WTC11 (cell line): ENCODE results near the gene CD247. TPM values are rescaled to one million over a fixed set of nuclear protein-coding genes. Genes with fewer than 3 reads are reported as not detected.
A peak's percentile ranks its signal among the peaks of the same experiment; 100 is the strongest.

ENCODE experiments used
- ATAC-seq: fragments of 200-7000 bp; cut with Tn5 transposase; 2 replicates; pipeline ENCODE4 v1.10.0; 2021; ENCODE audit warnings: mild to moderate bottlenecking, moderate library complexity
- CTCF ChIA-PET: fragments of 300-600 bp; sonication (Branson Sonifier 250); formaldehyde crosslinking; loops from one replicate; lab custom pipeline; 2021; ENCODE audit warnings: antibody characterized with exemption; lab: Charles Lee
- POLR2A ChIA-PET: fragments of 350-600 bp; sonication (Branson Sonifier 250); formaldehyde crosslinking; loops from one replicate; lab custom pipeline; 2021; ENCODE audit warnings: antibody characterized with exemption; lab: Charles Lee
- DNase-seq: peaks from one replicate; pipeline ENCODE4 v3.0.0; 2021; ENCODE audit warnings: low spot score
- H3K27ac Mint-ChIP-seq: 2 replicates; pipeline ENCODE4 v1.8.0; 2021; ENCODE audit warnings: mixed read lengths
- H3K27me3 Mint-ChIP-seq: 2 replicates; pipeline ENCODE4 v1.8.0; 2021; ENCODE audit warnings: low read depth, mild to moderate bottlenecking, moderate library complexity, mixed read lengths
- H3K36me3 Mint-ChIP-seq: 2 replicates; pipeline ENCODE4 v1.8.0; 2021; ENCODE audit warnings: mixed read lengths
- H3K4me1 Mint-ChIP-seq: 2 replicates; pipeline ENCODE4 v1.8.0; 2022; ENCODE audit warnings: mixed read lengths
- H3K4me3 Mint-ChIP-seq: 2 replicates; pipeline ENCODE4 v1.8.0; 2021; ENCODE audit warnings: mild to moderate bottlenecking, moderate library complexity, mixed read lengths
- H3K9me3 Mint-ChIP-seq: 2 replicates; pipeline ENCODE4 v1.8.0; 2021; ENCODE audit warnings: mixed read lengths
- CREM ChIP-seq: sonication (generic); formaldehyde crosslinking; IDR thresholded peaks from 2 replicates; pipeline ENCODE4 v1.8.1; 2022; ENCODE audit warnings: mild to moderate bottlenecking, missing genetic modification reagents, moderate library complexity
- ELF4 ChIP-seq: sonication (generic); formaldehyde crosslinking; IDR thresholded peaks from 2 replicates; pipeline ENCODE4 v1.8.1; 2022; ENCODE audit warnings: low read depth, mild to moderate bottlenecking, moderate library complexity, missing genetic modification reagents
- ETV6 ChIP-seq: sonication (generic); formaldehyde crosslinking; IDR thresholded peaks from 2 replicates; pipeline ENCODE4 v1.8.1; 2022; ENCODE audit warnings: mild to moderate bottlenecking, missing genetic modification reagents
- FOXJ3 ChIP-seq: sonication (generic); formaldehyde crosslinking; IDR thresholded peaks from 2 replicates; pipeline ENCODE4 v1.9.0; 2021; ENCODE audit warnings: missing genetic modification reagents, mild to moderate bottlenecking, borderline replicate concordance
- FOXK1 ChIP-seq: sonication (generic); formaldehyde crosslinking; IDR thresholded peaks from 2 replicates; pipeline ENCODE4 v1.8.0; 2022; ENCODE audit warnings: mild to moderate bottlenecking, moderate library complexity, missing genetic modification reagents
- GABPB1 ChIP-seq: sonication (generic); formaldehyde crosslinking; IDR thresholded peaks from 2 replicates; pipeline ENCODE4 v1.8.1; 2023; ENCODE audit warnings: mild to moderate bottlenecking, missing genetic modification reagents
- JAZF1 ChIP-seq: fragments of 250-450 bp; sonication (Bioruptor Pico); IDR thresholded peaks from 2 replicates; pipeline ENCODE4 v1.9.0; 2021; ENCODE audit warnings: moderate library complexity, mild to moderate bottlenecking, inconsistent platforms
- JUN ChIP-seq: sonication (generic); formaldehyde crosslinking; IDR thresholded peaks from 2 replicates; pipeline ENCODE4 v1.8.0; 2023; ENCODE audit warnings: mild to moderate bottlenecking, missing genetic modification reagents
- MYBL2 ChIP-seq: sonication (generic); formaldehyde crosslinking; IDR thresholded peaks from 2 replicates; pipeline ENCODE4 v1.8.1; 2023; ENCODE audit warnings: mild to moderate bottlenecking, moderate library complexity, missing genetic modification reagents
- NFATC4 ChIP-seq: fragments of 250-450 bp; sonication (Bioruptor Pico); IDR thresholded peaks from 2 replicates; pipeline ENCODE4 v1.9.0; 2021; ENCODE audit warnings: mild to moderate bottlenecking
- NFE2L1 ChIP-seq: sonication (generic); formaldehyde crosslinking; IDR thresholded peaks from 2 replicates; pipeline ENCODE4 v1.8.1; 2023; ENCODE audit warnings: missing genetic modification reagents
- NFYB ChIP-seq: sonication (generic); formaldehyde crosslinking; conservative IDR thresholded peaks from 2 replicates; pipeline ENCODE4 v1.8.0; 2022; ENCODE audit warnings: low read depth, missing genetic modification reagents
- NR1H2 ChIP-seq: sonication (generic); formaldehyde crosslinking; IDR thresholded peaks from 2 replicates; pipeline ENCODE4 v1.9.0; 2021; ENCODE audit warnings: mild to moderate bottlenecking, moderate library complexity, missing genetic modification reagents
- NR3C1 ChIP-seq: sonication (generic); formaldehyde crosslinking; conservative IDR thresholded peaks from 2 replicates; pipeline ENCODE4 v1.8.1; 2023; ENCODE audit warnings: low read depth, mild to moderate bottlenecking, missing genetic modification reagents
- SP1 ChIP-seq: sonication (generic); formaldehyde crosslinking; conservative IDR thresholded peaks from 2 replicates; pipeline ENCODE4 v1.8.1; 2022; ENCODE audit warnings: missing genetic modification reagents
- TEAD1 ChIP-seq: sonication (generic); formaldehyde crosslinking; IDR thresholded peaks from 2 replicates; pipeline ENCODE4 v1.8.0; 2022; ENCODE audit warnings: mild to moderate bottlenecking, missing genetic modification reagents
- TP53 ChIP-seq: sonication (generic); formaldehyde crosslinking; IDR thresholded peaks from 2 replicates; pipeline ENCODE4 v1.8.1; 2023; ENCODE audit warnings: mild to moderate bottlenecking, missing genetic modification reagents
- ZBTB21 ChIP-seq: sonication (generic); formaldehyde crosslinking; IDR thresholded peaks from 2 replicates; pipeline ENCODE4 v1.8.1; 2023; ENCODE audit warnings: mild to moderate bottlenecking, missing genetic modification reagents, borderline replicate concordance
- ZNF232 ChIP-seq: sonication (generic); formaldehyde crosslinking; IDR thresholded peaks from 2 replicates; pipeline ENCODE4 v1.8.0; 2022; ENCODE audit warnings: mild to moderate bottlenecking, missing genetic modification reagents
- ZNF263 ChIP-seq: sonication (generic); formaldehyde crosslinking; IDR thresholded peaks from 2 replicates; pipeline ENCODE4 v1.8.1; 2022; ENCODE audit warnings: low read depth, mild to moderate bottlenecking, moderate library complexity, missing genetic modification reagents
- ZNF416 ChIP-seq: fragments of 250-450 bp; sonication (Bioruptor Pico); IDR thresholded peaks from 2 replicates; pipeline ENCODE4 v1.9.0; 2021; ENCODE audit warnings: mild to moderate bottlenecking, inconsistent platforms
- total RNA-seq: library from RNA; stranded (reverse); gene quantifications from 3 replicates; pipeline ENCODE4 v1.2.3, GENCODE V29; 2021
- TF ChIP-seq, protein P1 (sequence below): sonication (generic); formaldehyde crosslinking; IDR thresholded peaks from 2 replicates; pipeline ENCODE4 v1.8.1; 2023; ENCODE audit warnings: mild to moderate bottlenecking, missing genetic modification reagents, borderline replicate concordance
- TF ChIP-seq, protein P2 (sequence below): sonication (generic); formaldehyde crosslinking; IDR thresholded peaks from 2 replicates; pipeline ENCODE4 v1.8.1; 2023; ENCODE audit warnings: mild to moderate bottlenecking, missing genetic modification reagents, moderate library complexity
- TF ChIP-seq, protein P3 (sequence below): sonication (generic); formaldehyde crosslinking; IDR thresholded peaks from 2 replicates; pipeline ENCODE4 v1.8.1; 2023; ENCODE audit warnings: mild to moderate bottlenecking, missing genetic modification reagents, moderate library complexity
- TF ChIP-seq, protein P4 (sequence below): sonication (generic); formaldehyde crosslinking; IDR thresholded peaks from 2 replicates; pipeline ENCODE4 v1.8.1; 2023; ENCODE audit warnings: mild to moderate bottlenecking, missing genetic modification reagents
- TF ChIP-seq, protein P5 (sequence below): sonication (generic); formaldehyde crosslinking; IDR thresholded peaks from 2 replicates; pipeline ENCODE4 v1.8.1; 2023; ENCODE audit warnings: mild to moderate bottlenecking, moderate library complexity, missing genetic modification reagents
- TF ChIP-seq, protein P6 (sequence below): fragments of 250-450 bp; sonication (Bioruptor Pico); conservative IDR thresholded peaks from 2 replicates; pipeline ENCODE4 v1.9.0; 2021; ENCODE audit warnings: mild to moderate bottlenecking

Gene CD247
- total RNA-seq, 1 experiment from 2014 or later = 1.8 TPM

DNA sequence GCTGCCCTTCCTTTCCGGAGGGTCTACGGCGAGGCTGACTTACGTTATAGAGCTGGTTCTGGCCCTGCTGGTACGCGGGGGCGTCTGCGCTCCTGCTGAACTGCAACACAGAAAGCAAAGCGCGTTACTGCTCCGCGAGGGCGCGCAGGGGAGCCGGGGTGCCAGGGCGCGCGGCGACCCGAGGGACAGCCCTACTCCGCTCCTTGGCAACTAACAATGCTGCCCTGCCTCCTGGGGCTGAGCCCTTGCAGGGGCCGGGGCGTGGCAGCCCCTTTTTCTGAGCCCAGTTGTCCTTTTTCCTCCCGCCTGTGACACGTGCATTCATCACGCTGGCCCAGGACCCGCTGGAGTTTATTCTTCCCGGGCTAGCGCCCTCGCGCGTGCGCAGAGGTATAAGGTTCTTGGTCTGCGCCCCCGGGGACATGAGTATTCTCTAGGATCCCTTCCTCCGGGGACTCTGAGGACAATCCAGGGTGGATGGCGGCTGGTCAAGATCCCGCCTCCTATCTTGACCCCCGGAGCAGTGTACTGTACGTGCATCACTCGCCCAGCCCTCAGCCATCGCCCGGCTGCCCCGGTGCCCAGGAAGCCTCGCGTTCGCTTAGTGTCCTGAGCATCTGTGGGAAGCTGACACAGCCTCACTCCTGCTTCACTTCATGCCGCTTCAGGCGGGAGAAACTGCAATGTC, 78.9 kb downstream of the CD247 start:
- peaks cover 16% of the 10 kb centered on the region for H3K4me1 Mint-ChIP-seq
- no peak overlapping the region for H3K27ac Mint-ChIP-seq
- POLR2A ChIA-PET = interaction anchor here (1.1 to 1.3 kb wide), 2 partner anchors 48 to 219 kb away, joined by 6 read pairs; no protein-coding TSS in a partner anchor
- H3K27me3 Mint-ChIP-seq = peaks cover 45% of the 10 kb centered on the region
- H3K9me3 Mint-ChIP-seq = peaks cover 3% of the 10 kb centered on the region; the same call in 1 of the 2 replicates
- CTCF ChIA-PET = interaction anchor here (0.6 to 3.7 kb wide), 12 partner anchors 8 to 219 kb away, joined by 3 to 21 read pairs (median 5); partner anchors contain the start of gene POU2F1
- peak overlapping the region; percentile 56 for H3K4me3 Mint-ChIP-seq
- DNase-seq (peak; percentile 70), ATAC-seq (peak; percentile 67)
- H3K36me3 Mint-ChIP-seq = no peaks in the 10 kb centered on the region
- no peak for TF ChIP-seq NR1H2 (CRISPR knock-in tag)
- TF ChIP-seq GABPB1 (CRISPR knock-in tag) = no peak
- peak; percentile 89 for TF ChIP-seq MYBL2 (CRISPR knock-in tag)
- peak; percentile 81; the same call in 1 of the 2 replicates for TF ChIP-seq NFE2L1
- no peak for TF ChIP-seq ZNF263
- TF ChIP-seq, protein P1, sequence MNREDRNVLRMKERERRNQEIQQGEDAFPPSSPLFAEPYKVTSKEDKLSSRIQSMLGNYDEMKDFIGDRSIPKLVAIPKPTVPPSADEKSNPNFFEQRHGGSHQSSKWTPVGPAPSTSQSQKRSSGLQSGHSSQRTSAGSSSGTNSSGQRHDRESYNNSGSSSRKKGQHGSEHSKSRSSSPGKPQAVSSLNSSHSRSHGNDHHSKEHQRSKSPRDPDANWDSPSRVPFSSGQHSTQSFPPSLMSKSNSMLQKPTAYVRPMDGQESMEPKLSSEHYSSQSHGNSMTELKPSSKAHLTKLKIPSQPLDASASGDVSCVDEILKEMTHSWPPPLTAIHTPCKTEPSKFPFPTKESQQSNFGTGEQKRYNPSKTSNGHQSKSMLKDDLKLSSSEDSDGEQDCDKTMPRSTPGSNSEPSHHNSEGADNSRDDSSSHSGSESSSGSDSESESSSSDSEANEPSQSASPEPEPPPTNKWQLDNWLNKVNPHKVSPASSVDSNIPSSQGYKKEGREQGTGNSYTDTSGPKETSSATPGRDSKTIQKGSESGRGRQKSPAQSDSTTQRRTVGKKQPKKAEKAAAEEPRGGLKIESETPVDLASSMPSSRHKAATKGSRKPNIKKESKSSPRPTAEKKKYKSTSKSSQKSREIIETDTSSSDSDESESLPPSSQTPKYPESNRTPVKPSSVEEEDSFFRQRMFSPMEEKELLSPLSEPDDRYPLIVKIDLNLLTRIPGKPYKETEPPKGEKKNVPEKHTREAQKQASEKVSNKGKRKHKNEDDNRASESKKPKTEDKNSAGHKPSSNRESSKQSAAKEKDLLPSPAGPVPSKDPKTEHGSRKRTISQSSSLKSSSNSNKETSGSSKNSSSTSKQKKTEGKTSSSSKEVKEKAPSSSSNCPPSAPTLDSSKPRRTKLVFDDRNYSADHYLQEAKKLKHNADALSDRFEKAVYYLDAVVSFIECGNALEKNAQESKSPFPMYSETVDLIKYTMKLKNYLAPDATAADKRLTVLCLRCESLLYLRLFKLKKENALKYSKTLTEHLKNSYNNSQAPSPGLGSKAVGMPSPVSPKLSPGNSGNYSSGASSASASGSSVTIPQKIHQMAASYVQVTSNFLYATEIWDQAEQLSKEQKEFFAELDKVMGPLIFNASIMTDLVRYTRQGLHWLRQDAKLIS = peak; percentile 87; the same call in 1 of the 2 replicates
- TF ChIP-seq TEAD1 (CRISPR knock-in tag) = peak; percentile 74; the same call in 1 of the 2 replicates
- no peak for TF ChIP-seq TP53 (CRISPR knock-in tag)
- TF ChIP-seq FOXK1 = peak; percentile 63; the same call in 1 of the 2 replicates
- no peak for TF ChIP-seq ZNF416 (CRISPR knock-in tag)
- no peak for TF ChIP-seq NR3C1 (CRISPR knock-in tag)
- no peak; the same call in 1 of the 2 replicates for TF ChIP-seq NFYB (CRISPR knock-in tag)
- 0 out of 2 replicates have a peak, but pooled peaks have one; percentile 23 for TF ChIP-seq SP1 (CRISPR knock-in tag)
- TF ChIP-seq JAZF1 (CRISPR knock-in tag) = no peak
- no peak for TF ChIP-seq ELF4 (CRISPR knock-in tag)
- TF ChIP-seq, protein P2, sequence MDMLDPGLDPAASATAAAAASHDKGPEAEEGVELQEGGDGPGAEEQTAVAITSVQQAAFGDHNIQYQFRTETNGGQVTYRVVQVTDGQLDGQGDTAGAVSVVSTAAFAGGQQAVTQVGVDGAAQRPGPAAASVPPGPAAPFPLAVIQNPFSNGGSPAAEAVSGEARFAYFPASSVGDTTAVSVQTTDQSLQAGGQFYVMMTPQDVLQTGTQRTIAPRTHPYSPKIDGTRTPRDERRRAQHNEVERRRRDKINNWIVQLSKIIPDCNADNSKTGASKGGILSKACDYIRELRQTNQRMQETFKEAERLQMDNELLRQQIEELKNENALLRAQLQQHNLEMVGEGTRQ (CRISPR knock-in tag) = no peak; the same call in 1 of the 2 replicates
- TF ChIP-seq NFATC4 = no peak
- no peak for TF ChIP-seq ZBTB21 (CRISPR knock-in tag)
- TF ChIP-seq, protein P3, sequence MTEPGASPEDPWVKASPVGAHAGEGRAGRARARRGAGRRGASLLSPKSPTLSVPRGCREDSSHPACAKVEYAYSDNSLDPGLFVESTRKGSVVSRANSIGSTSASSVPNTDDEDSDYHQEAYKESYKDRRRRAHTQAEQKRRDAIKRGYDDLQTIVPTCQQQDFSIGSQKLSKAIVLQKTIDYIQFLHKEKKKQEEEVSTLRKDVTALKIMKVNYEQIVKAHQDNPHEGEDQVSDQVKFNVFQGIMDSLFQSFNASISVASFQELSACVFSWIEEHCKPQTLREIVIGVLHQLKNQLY (CRISPR knock-in tag) = no peak
- peak; percentile 83 for TF ChIP-seq ZNF232 (CRISPR knock-in tag)
- no peak for TF ChIP-seq FOXJ3 (CRISPR knock-in tag)
- TF ChIP-seq, protein P4, sequence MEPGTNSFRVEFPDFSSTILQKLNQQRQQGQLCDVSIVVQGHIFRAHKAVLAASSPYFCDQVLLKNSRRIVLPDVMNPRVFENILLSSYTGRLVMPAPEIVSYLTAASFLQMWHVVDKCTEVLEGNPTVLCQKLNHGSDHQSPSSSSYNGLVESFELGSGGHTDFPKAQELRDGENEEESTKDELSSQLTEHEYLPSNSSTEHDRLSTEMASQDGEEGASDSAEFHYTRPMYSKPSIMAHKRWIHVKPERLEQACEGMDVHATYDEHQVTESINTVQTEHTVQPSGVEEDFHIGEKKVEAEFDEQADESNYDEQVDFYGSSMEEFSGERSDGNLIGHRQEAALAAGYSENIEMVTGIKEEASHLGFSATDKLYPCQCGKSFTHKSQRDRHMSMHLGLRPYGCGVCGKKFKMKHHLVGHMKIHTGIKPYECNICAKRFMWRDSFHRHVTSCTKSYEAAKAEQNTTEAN (CRISPR knock-in tag) = peak; percentile 70; the same call in 1 of the 2 replicates
- peak; percentile 48 for TF ChIP-seq ETV6 (CRISPR knock-in tag)
- TF ChIP-seq JUN (CRISPR knock-in tag) = peak; percentile 69; the same call in 1 of the 2 replicates
- TF ChIP-seq, protein P5, sequence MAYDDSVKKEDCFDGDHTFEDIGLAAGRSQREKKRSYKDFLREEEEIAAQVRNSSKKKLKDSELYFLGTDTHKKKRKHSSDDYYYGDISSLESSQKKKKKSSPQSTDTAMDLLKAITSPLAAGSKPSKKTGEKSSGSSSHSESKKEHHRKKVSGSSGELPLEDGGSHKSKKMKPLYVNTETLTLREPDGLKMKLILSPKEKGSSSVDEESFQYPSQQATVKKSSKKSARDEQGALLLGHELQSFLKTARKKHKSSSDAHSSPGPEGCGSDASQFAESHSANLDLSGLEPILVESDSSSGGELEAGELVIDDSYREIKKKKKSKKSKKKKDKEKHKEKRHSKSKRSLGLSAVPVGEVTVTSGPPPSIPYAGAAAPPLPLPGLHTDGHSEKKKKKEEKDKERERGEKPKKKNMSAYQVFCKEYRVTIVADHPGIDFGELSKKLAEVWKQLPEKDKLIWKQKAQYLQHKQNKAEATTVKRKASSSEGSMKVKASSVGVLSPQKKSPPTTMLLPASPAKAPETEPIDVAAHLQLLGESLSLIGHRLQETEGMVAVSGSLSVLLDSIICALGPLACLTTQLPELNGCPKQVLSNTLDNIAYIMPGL (CRISPR knock-in tag) = peak; percentile 85; the same call in 1 of the 2 replicates
- TF ChIP-seq, protein P6, sequence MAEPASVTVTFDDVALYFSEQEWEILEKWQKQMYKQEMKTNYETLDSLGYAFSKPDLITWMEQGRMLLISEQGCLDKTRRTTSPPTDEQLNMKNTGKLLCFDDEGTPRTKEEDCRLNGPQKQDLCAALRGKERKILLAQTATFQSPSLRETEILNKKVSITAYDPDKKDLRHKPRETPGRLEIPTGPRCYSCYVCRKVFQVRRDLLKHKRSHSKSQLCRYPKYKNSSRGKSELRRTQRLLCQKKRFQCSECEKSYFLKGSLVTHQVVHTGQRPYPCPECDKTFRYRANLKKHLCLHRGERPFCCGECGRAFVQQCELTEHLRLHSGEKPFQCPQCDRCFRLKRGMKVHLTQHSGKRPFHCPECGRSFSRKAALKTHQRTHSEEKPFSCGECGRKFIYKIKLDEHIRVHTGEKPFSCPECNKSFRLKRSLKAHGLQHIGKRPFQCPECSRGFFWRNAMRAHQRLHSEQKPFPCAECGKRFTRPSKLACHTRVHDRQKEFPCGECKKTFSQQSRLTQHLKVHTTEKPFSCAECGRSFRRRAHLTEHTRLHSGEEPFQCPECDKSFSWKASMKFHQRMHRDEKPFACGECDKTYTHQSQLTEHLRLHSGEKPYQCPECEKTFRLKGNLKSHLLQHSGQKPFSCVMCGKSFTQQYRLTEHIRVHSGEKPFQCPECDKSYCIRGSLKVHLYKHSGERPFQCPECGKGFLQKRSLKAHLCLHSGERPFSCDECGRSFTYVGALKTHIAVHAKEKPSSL (CRISPR knock-in tag) = no peak
- TF ChIP-seq CREM (CRISPR knock-in tag) = no peak
